Articular chondrocyte of knee joint (primary cell): ENCODE data around the gene UPK3A. TPM values are rescaled to one million over a fixed set of nuclear protein-coding genes. Genes with fewer than 3 reads are reported as not detected.

Experiments used
- total RNA-seq: library from RNA; depleted of rRNA; stranded (reverse); fragments of >200 nt; gene quantifications from 2 replicates; pipeline ENCODE4 v1.2.3, GENCODE V29; 2012

Gene UPK3A
- not detected in 2 replicates for total RNA-seq

GRCh38 chr22:45284705-45285262 is at the start of gene UPK3A:
UPK3A (plus strand) TSS chr22:45284949; CDS start chr22:45285014, 65 bp downstream.

GRCh38 chr22:45240810-45241631 is 43.7 kb upstream of the UPK3A start, which contains the start of gene KIAA0930:
KIAA0930 (minus strand) TSS chr22:45240894; CDS start chr22:45240703, 191 bp downstream.

GRCh38 chr22:45309422-45310227 is 24.9 kb downstream of the UPK3A start, which contains the start of gene FAM118A:
FAM118A (plus strand) TSS chr22:45309934; CDS start chr22:45322380, 12,446 bp downstream.

Other genes starting within 250 kb of the UPK3A start
- gene NUP50, start 121.0 kb upstream of the UPK3A start, total RNA-seq: 49.5 and 56.5 TPM in 2 replicates
- 40.4 and 40.9 TPM in 2 replicates for gene KIAA0930, start 44.1 kb upstream of the UPK3A start, total RNA-seq
- 21.0 and 30.4 TPM in 2 replicates for gene FAM118A, start 25.0 kb downstream of the UPK3A start, total RNA-seq
- under 0.01 TPM in 1 of 2 replicates, not detected in the other for gene SMC1B, start 128.7 kb downstream of the UPK3A start, total RNA-seq
- gene RIBC2, start 128.7 kb downstream of the UPK3A start, total RNA-seq: 0.76 and 0.91 TPM in 2 replicates
- 99.8 and 101 TPM in 2 replicates for gene FBLN1, start 217.9 kb downstream of the UPK3A start, total RNA-seq